Neural cell (in vitro differentiated cells): Measurements from ENCODE around the gene UQCRH. TPM values are rescaled to one million over a fixed set of nuclear protein-coding genes. Genes with fewer than 3 reads are reported as not detected.

Source experiments
- H2AFZ ChIP-seq: fragments of 200-600, 300-800 bp; sonication (generic), shearing (Covaris generic); 2 replicates; pipeline ENCODE4 v1.6.0; 2014; ENCODE audit warnings: low read depth, mild to moderate bottlenecking, antibody characterized with exemption, low read length, moderate library complexity
- H3F3A ChIP-seq: fragments of 200-600 bp; shearing (Covaris generic); 2 replicates; pipeline ENCODE4 v1.6.1; 2016; ENCODE audit warnings: mild to moderate bottlenecking, moderate library complexity, mixed read lengths, antibody characterized with exemption, low read length; ENCODE audit not compliant: insufficient read depth, poor library complexity, severe bottlenecking
- H3K27ac ChIP-seq: fragments of 200-600, 300-800 bp; sonication (generic), shearing (Covaris generic); 2 replicates; pipeline ENCODE4 v1.5.1; 2014; ENCODE audit warnings: mild to moderate bottlenecking, low read length, moderate library complexity
- H3K27me3 ChIP-seq: fragments of 300-800, 200-600 bp; sonication (generic), shearing (Covaris generic); 2 replicates; pipeline ENCODE4 v1.6.0; 2014; ENCODE audit warnings: mild to moderate bottlenecking, low read depth, low read length, moderate library complexity; ENCODE audit not compliant: insufficient read depth
- H3K36me3 ChIP-seq: fragments of 300-800, 200-600 bp; sonication (generic), shearing (Covaris generic); 2 replicates; pipeline ENCODE4 v1.5.1; 2014; ENCODE audit warnings: mild to moderate bottlenecking, antibody characterized with exemption, low read length, moderate library complexity; ENCODE audit not compliant: insufficient read depth
- H3K4me2 ChIP-seq: fragments of 300-800, 200-600 bp; sonication (generic), shearing (Covaris generic); 2 replicates; pipeline ENCODE4 v1.6.0; 2014; ENCODE audit warnings: mild to moderate bottlenecking, low read length
- H3K4me3 ChIP-seq: fragments of 300-800, 200-600 bp; sonication (generic), shearing (Covaris generic); 2 replicates; pipeline ENCODE4 v1.5.1; 2014; ENCODE audit warnings: mild to moderate bottlenecking, low read length, moderate library complexity
- H3K79me2 ChIP-seq: fragments of 200-600 bp; shearing (Covaris generic); replicated peaks from 2 replicates; pipeline ENCODE4 v1.6.0; 2014; ENCODE audit warnings: mild to moderate bottlenecking, low read length, moderate library complexity; ENCODE audit not compliant: insufficient read depth
- H3K9ac ChIP-seq: fragments of 300-800, 200-600 bp; sonication (generic), shearing (Covaris generic); 2 replicates; pipeline ENCODE4 v1.6.1; 2016; ENCODE audit warnings: mild to moderate bottlenecking, low read length, mixed read lengths
- H3K9me2 ChIP-seq: fragments of 200-600 bp; shearing (Covaris generic); 2 replicates; pipeline ENCODE4 v1.6.1; 2016; ENCODE audit warnings: mild to moderate bottlenecking, low read length, mixed read lengths; ENCODE audit not compliant: insufficient read depth
- H3K9me3 ChIP-seq: fragments of 200-600, 300-800 bp; sonication (generic), shearing (Covaris generic); 2 replicates; pipeline ENCODE4 v1.6.1; 2016; ENCODE audit warnings: mild to moderate bottlenecking, mixed run types, low read length, moderate library complexity, mixed read lengths
- H4K20me1 ChIP-seq: fragments of 200-600 bp; shearing (Covaris generic); 2 replicates; pipeline ENCODE4 v1.6.1; 2016; ENCODE audit warnings: mild to moderate bottlenecking, mixed run types; ENCODE audit not compliant: insufficient read depth
- EP300 ChIP-seq: fragments of 450-650 bp; conservative IDR thresholded peaks from 2 replicates; pipeline ENCODE4 v1.6.1; 2014; ENCODE audit warnings: antibody characterized with exemption, mild to moderate bottlenecking, moderate library complexity; ENCODE audit not compliant: poor library complexity, severe bottlenecking
- EZH2 ChIP-seq: fragments of 200-600, 300-800 bp; shearing (Covaris generic), sonication (generic); IDR thresholded peaks from 2 replicates; pipeline ENCODE4 v1.6.1; 2014; ENCODE audit warnings: antibody characterized with exemption, low read length, borderline replicate concordance, mild to moderate bottlenecking; ENCODE audit not compliant: insufficient read depth, poor library complexity, severe bottlenecking
- MXI1 ChIP-seq: fragments of 450-650 bp; conservative IDR thresholded peaks from 2 replicates; pipeline ENCODE4 v1.6.1; 2014; ENCODE audit warnings: antibody characterized with exemption, mild to moderate bottlenecking; ENCODE audit not compliant: poor library complexity, severe bottlenecking
- POLR2AphosphoS5 ChIP-seq: IDR thresholded peaks from 2 replicates; pipeline ENCODE4 v1.6.1; 2012
- RAD21 ChIP-seq: fragments of 450-650 bp; conservative IDR thresholded peaks from 2 replicates; pipeline ENCODE4 v1.6.1; 2014; ENCODE audit warnings: antibody characterized with exemption, mild to moderate bottlenecking, moderate library complexity
- SMC3 ChIP-seq: fragments of 450-650 bp; conservative IDR thresholded peaks from 2 replicates; pipeline ENCODE4 v1.6.1; 2014; ENCODE audit warnings: antibody characterized with exemption, mild to moderate bottlenecking, moderate library complexity; ENCODE audit not compliant: poor library complexity
- TAF1 ChIP-seq: IDR thresholded peaks from 2 replicates; pipeline ENCODE4 v1.6.1; 2012; ENCODE audit warnings: low read depth
- polyA plus RNA-seq: library from polyadenylated mRNA; depleted of rRNA; stranded (reverse); fragments of >200 nt; gene quantifications from 2 replicates; pipeline ENCODE4 v1.2.3, GENCODE V29; 2014
- TF ChIP-seq, protein P1 (sequence below): fragments of 450-650 bp; IDR thresholded peaks from 2 replicates; pipeline ENCODE4 v1.5.1; 2014; ENCODE audit warnings: antibody characterized with exemption, mild to moderate bottlenecking, moderate library complexity; ENCODE audit not compliant: poor library complexity, severe bottlenecking
- TF ChIP-seq, protein P2 (sequence below): IDR thresholded peaks from 2 replicates; pipeline ENCODE4 v1.6.1; 2012; ENCODE audit warnings: borderline replicate concordance

Gene UQCRH
- polyA plus RNA-seq, 1 donor from 2014 or later = 1,272 TPM

DNA sequence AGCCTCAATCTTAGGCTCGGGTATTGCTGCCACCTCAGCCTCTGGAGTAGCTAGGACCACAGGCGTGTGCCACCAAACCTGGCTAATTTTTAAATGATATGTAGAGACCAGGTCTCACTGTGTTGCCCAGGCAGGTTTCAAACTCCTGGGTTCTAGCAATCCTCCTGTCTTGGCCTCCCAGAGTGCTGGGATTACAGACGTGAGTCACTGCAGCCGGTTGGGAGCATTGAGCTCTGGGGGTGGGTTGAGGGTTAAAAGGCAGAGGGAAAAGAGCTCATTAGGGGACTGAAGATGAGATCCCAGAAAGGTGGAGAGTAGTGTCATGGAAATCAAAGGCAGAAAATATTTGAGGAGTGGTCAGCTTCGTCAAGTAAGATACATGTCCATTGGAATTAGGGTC is 48.8 kb upstream of the UQCRH start (continued):
- no peak for TF ChIP-seq EP300

DNA sequence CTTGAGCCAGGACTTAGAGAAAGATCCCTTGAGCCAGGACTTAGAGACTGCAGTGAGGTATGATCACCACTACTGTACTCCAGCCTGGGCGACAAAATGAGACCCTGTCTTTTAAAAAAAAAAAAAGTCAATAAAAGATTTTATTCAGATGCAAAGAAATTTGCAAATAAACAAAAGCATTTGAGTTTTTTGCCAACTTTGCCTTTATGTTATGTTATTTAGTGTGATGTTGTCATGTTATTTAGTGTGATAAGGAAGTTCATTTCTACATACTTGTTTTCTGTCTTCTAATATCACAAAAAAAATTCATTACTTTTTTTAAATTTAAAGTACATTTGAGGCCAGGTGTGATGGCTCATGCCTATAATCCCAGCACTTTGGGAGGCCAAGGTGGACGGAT is 47.0 kb upstream of the UQCRH start:
- H3K9ac ChIP-seq = no peak overlapping the region
- H3K9me3 ChIP-seq = no peaks in the 10 kb centered on the region
- H2AFZ ChIP-seq = no peak overlapping the region
- H3K79me2 ChIP-seq = no peaks in the 10 kb centered on the region
- no peak overlapping the region for H3K4me3 ChIP-seq
- H3K27me3 ChIP-seq = no peaks in the 10 kb centered on the region
- H3K36me3 ChIP-seq = no peaks in the 10 kb centered on the region
- TF ChIP-seq EP300 (no peak), POLR2AphosphoS5 (no peak), TAF1 (no peak)
- TF ChIP-seq, protein P1, sequence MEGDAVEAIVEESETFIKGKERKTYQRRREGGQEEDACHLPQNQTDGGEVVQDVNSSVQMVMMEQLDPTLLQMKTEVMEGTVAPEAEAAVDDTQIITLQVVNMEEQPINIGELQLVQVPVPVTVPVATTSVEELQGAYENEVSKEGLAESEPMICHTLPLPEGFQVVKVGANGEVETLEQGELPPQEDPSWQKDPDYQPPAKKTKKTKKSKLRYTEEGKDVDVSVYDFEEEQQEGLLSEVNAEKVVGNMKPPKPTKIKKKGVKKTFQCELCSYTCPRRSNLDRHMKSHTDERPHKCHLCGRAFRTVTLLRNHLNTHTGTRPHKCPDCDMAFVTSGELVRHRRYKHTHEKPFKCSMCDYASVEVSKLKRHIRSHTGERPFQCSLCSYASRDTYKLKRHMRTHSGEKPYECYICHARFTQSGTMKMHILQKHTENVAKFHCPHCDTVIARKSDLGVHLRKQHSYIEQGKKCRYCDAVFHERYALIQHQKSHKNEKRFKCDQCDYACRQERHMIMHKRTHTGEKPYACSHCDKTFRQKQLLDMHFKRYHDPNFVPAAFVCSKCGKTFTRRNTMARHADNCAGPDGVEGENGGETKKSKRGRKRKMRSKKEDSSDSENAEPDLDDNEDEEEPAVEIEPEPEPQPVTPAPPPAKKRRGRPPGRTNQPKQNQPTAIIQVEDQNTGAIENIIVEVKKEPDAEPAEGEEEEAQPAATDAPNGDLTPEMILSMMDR = no peak
- no peaks in the 10 kb centered on the region for H4K20me1 ChIP-seq
- no peaks in the 10 kb centered on the region for H3K9me2 ChIP-seq
- H3K27ac ChIP-seq = no peak overlapping the region
- H3K4me2 ChIP-seq = no peak overlapping the region
- no peaks in the 10 kb centered on the region for H3F3A ChIP-seq

DNA sequence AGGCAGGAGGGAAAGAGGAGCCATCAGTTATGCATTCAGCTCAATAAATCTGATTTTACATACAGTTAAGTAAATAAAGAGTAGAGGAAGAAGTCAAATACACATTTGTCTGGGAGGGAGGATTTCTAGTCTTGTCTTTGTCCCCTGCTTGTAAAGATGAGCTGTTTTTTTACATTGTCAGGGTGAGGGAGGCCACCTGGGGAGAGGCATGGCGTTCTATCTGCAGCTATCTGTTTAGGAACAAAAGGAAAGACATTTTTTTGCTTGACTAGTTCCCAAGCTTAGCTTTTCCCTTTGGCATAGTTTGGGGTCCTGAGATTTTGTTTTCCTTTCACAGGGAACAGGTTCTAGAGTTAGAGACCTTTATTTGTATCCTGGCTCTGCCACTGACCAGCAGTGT is 41.0 kb upstream of the UQCRH start:
- no peaks in the 10 kb centered on the region for H3K9me2 ChIP-seq
- H4K20me1 ChIP-seq = no peaks in the 10 kb centered on the region
- no peaks in the 10 kb centered on the region for H3K27me3 ChIP-seq
- H3K79me2 ChIP-seq = no peaks in the 10 kb centered on the region
- H3K4me3 ChIP-seq = no peak overlapping the region
- H3K36me3 ChIP-seq = no peaks in the 10 kb centered on the region
- H3K27ac ChIP-seq = no peak overlapping the region
- no peak overlapping the region for H3K9ac ChIP-seq
- no peak overlapping the region for H2AFZ ChIP-seq
- H3K4me2 ChIP-seq = no peak overlapping the region
- no peaks in the 10 kb centered on the region for H3F3A ChIP-seq
- no peaks in the 10 kb centered on the region for H3K9me3 ChIP-seq
- TF ChIP-seq TAF1 (no peak), RAD21 (no peak), EZH2 (no peak), EP300 (no peak), MXI1 (no peak), POLR2AphosphoS5 (no peak), SMC3 (no peak)
- TF ChIP-seq, protein P1 = no peak
- TF ChIP-seq, protein P2, sequence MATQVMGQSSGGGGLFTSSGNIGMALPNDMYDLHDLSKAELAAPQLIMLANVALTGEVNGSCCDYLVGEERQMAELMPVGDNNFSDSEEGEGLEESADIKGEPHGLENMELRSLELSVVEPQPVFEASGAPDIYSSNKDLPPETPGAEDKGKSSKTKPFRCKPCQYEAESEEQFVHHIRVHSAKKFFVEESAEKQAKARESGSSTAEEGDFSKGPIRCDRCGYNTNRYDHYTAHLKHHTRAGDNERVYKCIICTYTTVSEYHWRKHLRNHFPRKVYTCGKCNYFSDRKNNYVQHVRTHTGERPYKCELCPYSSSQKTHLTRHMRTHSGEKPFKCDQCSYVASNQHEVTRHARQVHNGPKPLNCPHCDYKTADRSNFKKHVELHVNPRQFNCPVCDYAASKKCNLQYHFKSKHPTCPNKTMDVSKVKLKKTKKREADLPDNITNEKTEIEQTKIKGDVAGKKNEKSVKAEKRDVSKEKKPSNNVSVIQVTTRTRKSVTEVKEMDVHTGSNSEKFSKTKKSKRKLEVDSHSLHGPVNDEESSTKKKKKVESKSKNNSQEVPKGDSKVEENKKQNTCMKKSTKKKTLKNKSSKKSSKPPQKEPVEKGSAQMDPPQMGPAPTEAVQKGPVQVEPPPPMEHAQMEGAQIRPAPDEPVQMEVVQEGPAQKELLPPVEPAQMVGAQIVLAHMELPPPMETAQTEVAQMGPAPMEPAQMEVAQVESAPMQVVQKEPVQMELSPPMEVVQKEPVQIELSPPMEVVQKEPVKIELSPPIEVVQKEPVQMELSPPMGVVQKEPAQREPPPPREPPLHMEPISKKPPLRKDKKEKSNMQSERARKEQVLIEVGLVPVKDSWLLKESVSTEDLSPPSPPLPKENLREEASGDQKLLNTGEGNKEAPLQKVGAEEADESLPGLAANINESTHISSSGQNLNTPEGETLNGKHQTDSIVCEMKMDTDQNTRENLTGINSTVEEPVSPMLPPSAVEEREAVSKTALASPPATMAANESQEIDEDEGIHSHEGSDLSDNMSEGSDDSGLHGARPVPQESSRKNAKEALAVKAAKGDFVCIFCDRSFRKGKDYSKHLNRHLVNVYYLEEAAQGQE = no peak
